Astrocyte (in vitro differentiated cells and primary cell): Measurements from ENCODE around the gene LBR. TPM values are rescaled to one million over a fixed set of nuclear protein-coding genes. Genes with fewer than 3 reads are reported as not detected.

ENCODE experiments used
- DNase-seq: peaks from one replicate; pipeline ENCODE4 v3.0.0-alpha.2; 2010; ENCODE audit warnings: low read depth
- FAIRE-seq: peaks from 2 replicates; lab custom pipeline; 2011; peaks lifted over from hg19 to GRCh38; lab: Jason Lieb, UNC
- H2AFZ ChIP-seq: 2 replicates; pipeline ENCODE4 v1.6.0; 2012; ENCODE audit warnings: low read depth, low read length, inconsistent platforms
- H3K27ac ChIP-seq: 2 replicates; pipeline ENCODE4 v1.5.1; 2011; ENCODE audit warnings: low read depth, low read length, inconsistent platforms
- H3K27me3 ChIP-seq: 2 replicates; pipeline ENCODE4 v1.6.0; 2011; ENCODE audit warnings: low read length, inconsistent platforms; ENCODE audit not compliant: insufficient read depth
- H3K36me3 ChIP-seq: 2 replicates; pipeline ENCODE4 v1.5.1; 2011; ENCODE audit warnings: low read length, inconsistent platforms; ENCODE audit not compliant: insufficient read depth
- H3K4me1 ChIP-seq: 2 replicates; pipeline ENCODE4 v1.5.1; 2011; ENCODE audit warnings: low read length, inconsistent platforms; ENCODE audit not compliant: insufficient read depth
- H3K4me2 ChIP-seq: 2 replicates; pipeline ENCODE4 v1.6.0; 2012; ENCODE audit warnings: low read length, inconsistent platforms
- H3K4me3 ChIP-seq: 2 replicates; pipeline ENCODE4 v1.5.1; 2011; ENCODE audit warnings: low read depth, mild to moderate bottlenecking, low read length, inconsistent platforms; ENCODE audit not compliant: insufficient read depth
- H3K79me2 ChIP-seq: 2 replicates; pipeline ENCODE4 v1.6.0; 2012; ENCODE audit warnings: mild to moderate bottlenecking, low read length, inconsistent platforms; ENCODE audit not compliant: insufficient read depth
- H3K9ac ChIP-seq: 2 replicates; pipeline ENCODE4 v1.6.0; 2012; ENCODE audit warnings: mild to moderate bottlenecking, low read length, inconsistent platforms
- H3K9me3 ChIP-seq: 2 replicates; pipeline ENCODE4 v1.5.1; 2012; ENCODE audit warnings: low read depth, mild to moderate bottlenecking, low read length, inconsistent platforms; ENCODE audit not compliant: insufficient read depth
- H4K20me1 ChIP-seq: 2 replicates; pipeline ENCODE4 v1.6.0; 2012; ENCODE audit warnings: low read length, inconsistent platforms; ENCODE audit not compliant: insufficient read depth
- H3K27ac Mint-ChIP-seq: one replicate; pipeline ENCODE4 v1.8.0; 2021; ENCODE audit warnings: mild to moderate bottlenecking, mixed read lengths; ENCODE audit not compliant: unreplicated experiment
- H3K27me3 Mint-ChIP-seq: one replicate; pipeline ENCODE4 v1.8.0; 2021; ENCODE audit warnings: low read depth, mixed read lengths; ENCODE audit not compliant: unreplicated experiment
- H3K36me3 Mint-ChIP-seq: one replicate; pipeline ENCODE4 v1.8.0; 2021; ENCODE audit warnings: low read depth, mixed read lengths; ENCODE audit not compliant: unreplicated experiment
- H3K4me1 Mint-ChIP-seq: one replicate; pipeline ENCODE4 v1.8.0; 2021; ENCODE audit warnings: low read depth, mixed read lengths; ENCODE audit not compliant: unreplicated experiment
- H3K4me3 Mint-ChIP-seq: one replicate; pipeline ENCODE4 v1.8.0; 2021; ENCODE audit warnings: mild to moderate bottlenecking, moderate library complexity, mixed read lengths; ENCODE audit not compliant: unreplicated experiment
- H3K9me3 Mint-ChIP-seq: one replicate; pipeline ENCODE4 v1.8.0; 2021; ENCODE audit warnings: mild to moderate bottlenecking, mixed read lengths; ENCODE audit not compliant: unreplicated experiment
- CTCF ChIP-seq: IDR thresholded peaks from 2 replicates; pipeline ENCODE4 v1.5.1; 2011; ENCODE audit warnings: low read depth, mild to moderate bottlenecking, inconsistent platforms, low read length, moderate library complexity; ENCODE audit not compliant: insufficient read depth
- EZH2 ChIP-seq: IDR thresholded peaks from 2 replicates; pipeline ENCODE4 v1.6.1; 2012; ENCODE audit warnings: mild to moderate bottlenecking, low read length, inconsistent platforms; ENCODE audit not compliant: insufficient read depth
- total RNA-seq: library from RNA; stranded (reverse); gene quantifications from 2 replicates; pipeline ENCODE4 v1.2.1, GENCODE V29; 2021

Gene LBR
- total RNA-seq, 1 donor from 2014 or later: 42.6 TPM

- H3K9me3 ChIP-seq: no peaks in the 10 kb centered on the region
- H3K4me1 ChIP-seq: no peaks in the 10 kb centered on the region
- no peak overlapping the region for H3K9ac ChIP-seq
- no peak for DNase-seq
- peaks cover 5% of the 10 kb centered on the region for H3K27me3 Mint-ChIP-seq
- H3K4me3 ChIP-seq: no peak overlapping the region
- no peaks in the 10 kb centered on the region for H3K36me3 ChIP-seq
- no peak for FAIRE-seq
- no peaks in the 10 kb centered on the region for H4K20me1 ChIP-seq
- H3K4me2 ChIP-seq: no peak overlapping the region
- no peaks in the 10 kb centered on the region for H3K4me1 Mint-ChIP-seq
- H3K79me2 ChIP-seq: no peaks in the 10 kb centered on the region
- no peak overlapping the region for H2AFZ ChIP-seq
- no peaks in the 10 kb centered on the region for H3K9me3 Mint-ChIP-seq
- no peaks in the 10 kb centered on the region for H3K36me3 Mint-ChIP-seq
- no peak overlapping the region for H3K27ac ChIP-seq
- no peaks in the 10 kb centered on the region for H3K27me3 ChIP-seq
- no peak for TF ChIP-seq EZH2
- TF ChIP-seq CTCF: no peak
- H3K27ac Mint-ChIP-seq: no peak overlapping the region
- no peak overlapping the region for H3K4me3 Mint-ChIP-seq
Observed at GRCh38 chr1:225362805-225363204, 65.0 kb downstream of the LBR start.

GRCh38 chr1:225361176-225361575 is 66.7 kb downstream of the LBR start:
- no peaks in the 10 kb centered on the region for H3K4me1 Mint-ChIP-seq
- Histone ChIP-seq H2AFZ (no peak overlapping the region), H3K9me3 (no peaks in the 10 kb centered on the region), H3K36me3 (no peaks in the 10 kb centered on the region), H3K4me1 (no peaks in the 10 kb centered on the region), H3K79me2 (no peaks in the 10 kb centered on the region), H3K27me3 (no peaks in the 10 kb centered on the region), H3K9ac (no peak overlapping the region), H3K4me2 (no peak overlapping the region), H3K27ac (no peak overlapping the region), H4K20me1 (no peaks in the 10 kb centered on the region), H3K4me3 (no peak overlapping the region)
- H3K4me3 Mint-ChIP-seq: no peak overlapping the region
- H3K9me3 Mint-ChIP-seq: no peaks in the 10 kb centered on the region
- H3K36me3 Mint-ChIP-seq: no peaks in the 10 kb centered on the region
- H3K27me3 Mint-ChIP-seq: peaks cover 1% of the 10 kb centered on the region
- no peak for TF ChIP-seq EZH2
- TF ChIP-seq CTCF: no peak
- no peak for FAIRE-seq
- no peak for DNase-seq
- no peak overlapping the region for H3K27ac Mint-ChIP-seq

- Histone ChIP-seq H3K27me3 (no peaks in the 10 kb centered on the region), H3K4me1 (no peaks in the 10 kb centered on the region), H3K79me2 (no peaks in the 10 kb centered on the region), H2AFZ (no peak overlapping the region), H3K27ac (no peak overlapping the region), H3K36me3 (no peaks in the 10 kb centered on the region), H3K4me3 (no peak overlapping the region), H3K9ac (no peak overlapping the region), H3K4me2 (no peak overlapping the region), H3K9me3 (no peaks in the 10 kb centered on the region), H4K20me1 (no peaks in the 10 kb centered on the region)
- H3K9me3 Mint-ChIP-seq: no peaks in the 10 kb centered on the region
- no peak overlapping the region for H3K27ac Mint-ChIP-seq
- no peak for DNase-seq
- H3K27me3 Mint-ChIP-seq: peaks cover 1% of the 10 kb centered on the region
- H3K4me3 Mint-ChIP-seq: no peak overlapping the region
- FAIRE-seq: no peak
- H3K36me3 Mint-ChIP-seq: no peaks in the 10 kb centered on the region
- TF ChIP-seq CTCF (no peak), EZH2 (no peak)
- H3K4me1 Mint-ChIP-seq: no peaks in the 10 kb centered on the region
Observed at GRCh38 chr1:225360119-225360518, 67.7 kb downstream of the LBR start.
